ENCODE measurements around the gene MGAT4A. TPM values are rescaled to one million over a fixed set of nuclear protein-coding genes. Genes with fewer than 3 reads are reported as not detected.

The MGAT4A gene
- 10 to 100 TPM in 3 of 4 donors, 1 to 10 TPM in 1; 4.2 to 14.1 (median 12.2) TPM for total RNA-seq

DNA sequence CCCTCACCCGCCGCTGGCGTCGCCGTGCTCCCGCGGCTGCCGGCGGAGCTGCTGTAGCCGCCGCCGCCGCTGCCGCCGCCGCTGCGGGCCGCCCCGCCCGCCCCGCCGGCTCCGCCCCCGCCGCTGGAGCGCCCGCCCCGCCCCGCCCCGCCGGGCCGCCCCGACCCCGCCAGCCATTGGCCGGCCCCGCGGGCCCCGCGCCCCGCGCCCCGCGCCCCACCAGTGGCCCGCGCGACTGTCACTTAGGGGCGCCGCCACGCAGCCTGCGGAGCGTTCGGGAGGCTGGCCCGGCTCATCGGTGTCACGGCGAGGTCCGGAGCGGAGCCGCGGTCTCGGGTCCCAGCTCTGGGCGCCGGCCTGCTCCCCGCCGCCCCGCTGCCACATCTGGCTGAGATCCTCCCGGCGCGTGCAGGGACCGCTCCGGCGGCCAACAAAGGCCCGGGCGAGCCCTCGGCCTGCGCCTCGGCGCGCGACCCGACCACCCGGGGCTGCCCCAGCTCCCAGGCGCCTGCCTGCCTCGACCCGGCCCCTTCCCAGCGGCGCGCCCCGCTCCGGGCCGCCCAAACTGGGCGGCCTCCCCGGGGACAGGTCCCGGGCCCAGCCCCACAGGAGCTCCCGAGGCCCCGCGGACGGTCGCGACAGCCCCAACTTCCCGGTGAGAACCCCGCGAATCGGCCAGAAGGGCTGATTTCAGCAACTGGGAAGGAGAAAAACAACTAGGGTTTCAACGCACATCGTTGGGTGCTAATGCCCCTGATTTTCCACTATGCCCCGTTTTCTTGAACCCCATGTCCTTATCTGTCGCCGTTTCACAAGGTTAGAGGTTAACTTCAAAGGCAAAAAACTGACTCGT, at the start of gene MGAT4A:
Gene MGAT4A, minus strand, starts transcription at position 92 of the 853 bp plus-strand sequence. CDS start 4,800 bp downstream, outside the sequence.
- peak; percentile 36 to 71 for DNase-seq
- intact Hi-C loops (cut with DNase I; ENCODE audit: low total_unique reads) (loop anchor here (2.0 to 10.0 kb wide), 2 partner anchors 122 to 424 kb away; partner anchors contain the start of genes COA5, LIPT1, TSGA10 and UNC50), in situ Hi-C loops (cut with MboI; ENCODE audit: low sequenced_read_pairs in 4 of 4) (no loop called here)
- H3K36me3 ChIP-seq: no peaks in the 10 kb centered on the region
- TF ChIP-seq CTCF (IDR thresholded peaks at IDR 0.05 in 4 of 5, conservative IDR thresholded peaks at IDR 0.05 in 1 of 5): no peak
- peak; percentile 74 to 79 for TF ChIP-seq POLR2A (IDR thresholded peaks at IDR 0.05)
- peak within 1 kb of the TSS; percentile 76 to 92 (median 88) for H3K27ac ChIP-seq
- H3K27me3 ChIP-seq: no peaks in the 10 kb centered on the region
- ATAC-seq: peak; percentile 79 to 84
- H3K4me3 ChIP-seq: peak within 1 kb of the TSS; percentile 70 to 86 (median 80)
- H3K4me1 ChIP-seq: peaks cover 18 to 23% of the 10 kb centered on the region in 2 donors
- no peaks in the 10 kb centered on the region for H3K9me3 ChIP-seq

- H3K9me3 ChIP-seq: peaks cover 0 to 5% (median 0%) of the 10 kb centered on the region in 3 donors
- no peaks in the 10 kb centered on the region for H3K36me3 ChIP-seq
- ATAC-seq (no peak), DNase-seq (no peak)
- in situ Hi-C loops (cut with MboI; ENCODE audit: low sequenced_read_pairs in 4 of 4): no loop called here
- H3K4me1 ChIP-seq: no peaks in the 10 kb centered on the region
- intact Hi-C loops (cut with DNase I; ENCODE audit: low total_unique reads): no loop called here
- H3K27ac ChIP-seq: no peak overlapping the region
- H3K27me3 ChIP-seq: no peaks in the 10 kb centered on the region
- TF ChIP-seq POLR2A (IDR thresholded peaks at IDR 0.05) (no peak), CTCF (IDR thresholded peaks at IDR 0.05 in 4 of 5, conservative IDR thresholded peaks at IDR 0.05 in 1 of 5) (no peak)
- no peak overlapping the region for H3K4me3 ChIP-seq
These were observed 48.0 kb upstream of the MGAT4A start for GRCh38 chr2:98778741-98779483.

GRCh38 chr2:98778151-98778550, 47.2 kb upstream of the MGAT4A start:
- H3K27ac ChIP-seq: no peak overlapping the region
- H3K27me3 ChIP-seq: no peaks in the 10 kb centered on the region
- no peaks in the 10 kb centered on the region for H3K9me3 ChIP-seq
- no peak overlapping the region for H3K4me3 ChIP-seq
- H3K36me3 ChIP-seq: no peaks in the 10 kb centered on the region
- H3K4me1 ChIP-seq: no peaks in the 10 kb centered on the region
- intact Hi-C loops (cut with DNase I; ENCODE audit: low total_unique reads) (no loop called here), in situ Hi-C loops (cut with MboI; ENCODE audit: low sequenced_read_pairs in 4 of 4) (no loop called here)
- no peak for TF ChIP-seq CTCF (IDR thresholded peaks at IDR 0.05 in 4 of 5, conservative IDR thresholded peaks at IDR 0.05 in 1 of 5)
- no peak for TF ChIP-seq POLR2A (IDR thresholded peaks at IDR 0.05)
- ATAC-seq (no peak), DNase-seq (no peak)

- no peaks in the 10 kb centered on the region for H3K27me3 ChIP-seq
- no peak overlapping the region for H3K27ac ChIP-seq
- no peak for TF ChIP-seq POLR2A (IDR thresholded peaks at IDR 0.05)
- TF ChIP-seq CTCF (IDR thresholded peaks at IDR 0.05 in 4 of 5, conservative IDR thresholded peaks at IDR 0.05 in 1 of 5): no peak
- no peaks in the 10 kb centered on the region for H3K4me1 ChIP-seq
- DNase-seq: no peak
- no peaks in the 10 kb centered on the region for H3K9me3 ChIP-seq
- in situ Hi-C loops (cut with MboI; ENCODE audit: low sequenced_read_pairs in 4 of 4): no loop called here
- intact Hi-C loops (cut with DNase I; ENCODE audit: low total_unique reads): no loop called here
- H3K36me3 ChIP-seq: no peaks in the 10 kb centered on the region
- no peak for ATAC-seq
- H3K4me3 ChIP-seq: no peak overlapping the region
These were observed 46.8 kb upstream of the MGAT4A start for GRCh38 chr2:98777710-98778109.

All from gastrocnemius medialis (tissue), 4 donors.